HG02623 (cell line): ENCODE data around the gene RTCB.
A peak's percentile ranks its signal among the peaks of the same experiment; 100 is the strongest.

Experiments
- ATAC-seq: cut with Tn5 transposase; IDR thresholded peaks from one replicate; pipeline ENCODE4 v1.9.1; 2021; ENCODE audit warnings: moderate library complexity; ENCODE audit not compliant: unreplicated experiment

RTCB gene

GRCh38 chr22:32411829-32412592, at the start of gene RTCB:
Gene RTCB (minus strand): TSS chr22:32412247. CDS start chr22:32412156, 91 bp downstream.
- ATAC-seq: peak; percentile 60

DNA sequence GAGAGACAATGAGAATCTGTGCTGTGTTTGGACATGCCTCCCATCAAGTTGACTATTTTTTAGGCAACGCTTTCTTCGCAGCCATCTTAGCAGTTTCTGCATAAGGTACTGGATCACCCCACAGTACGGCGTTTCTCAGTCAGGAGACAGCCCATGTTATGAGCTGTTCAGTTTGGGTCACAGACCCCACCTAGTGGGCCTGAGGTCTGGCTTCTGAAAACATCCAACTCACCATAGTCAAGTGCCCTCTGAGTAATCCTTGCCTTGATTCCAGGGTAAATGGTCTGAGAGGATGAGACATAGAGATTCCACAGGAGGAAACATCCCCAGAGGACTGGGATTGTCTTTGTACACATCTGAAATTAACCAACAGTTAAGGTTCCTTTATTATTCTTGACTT, 45.0 kb upstream of the RTCB start:
- ATAC-seq: no peak

DNA sequence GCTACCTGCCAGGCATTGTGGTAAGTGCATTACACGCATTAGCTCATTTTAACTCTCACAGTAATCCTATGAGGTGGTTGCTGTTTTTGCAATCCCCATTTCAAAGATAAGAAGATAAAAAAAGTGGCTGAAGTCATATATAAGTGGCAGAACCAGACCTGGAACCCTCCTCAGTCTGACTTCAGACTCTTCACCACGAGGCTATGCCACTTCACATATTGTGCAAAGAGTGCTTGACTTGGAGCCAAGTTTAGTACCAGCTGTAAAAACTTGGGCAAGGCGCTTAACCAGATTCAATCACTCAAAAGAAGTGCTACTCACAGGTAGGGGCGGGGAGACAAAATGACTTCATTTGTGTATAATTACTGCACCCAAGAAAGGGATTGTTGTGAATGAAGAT, 36.9 kb upstream of the RTCB start:
- ATAC-seq: no peak

DNA sequence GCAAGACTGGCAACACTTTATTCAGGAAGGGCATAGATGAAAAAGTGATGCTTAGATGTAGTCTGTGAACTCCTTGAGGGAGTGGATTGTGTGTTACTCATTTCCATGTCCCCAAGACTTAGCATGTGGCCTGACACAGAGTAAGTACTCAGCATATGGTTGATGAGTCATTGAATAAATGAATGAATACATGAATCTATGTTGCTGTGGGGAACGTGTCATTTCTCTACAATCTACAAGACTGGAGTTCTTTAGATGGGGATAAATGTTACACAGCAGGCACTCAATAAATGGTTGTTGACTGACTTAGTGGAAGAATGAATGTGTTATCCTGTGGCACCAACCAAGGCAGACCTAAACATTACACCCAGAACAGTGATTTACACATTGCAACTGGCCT, 34.3 kb upstream of the RTCB start:
- no peak for ATAC-seq

DNA sequence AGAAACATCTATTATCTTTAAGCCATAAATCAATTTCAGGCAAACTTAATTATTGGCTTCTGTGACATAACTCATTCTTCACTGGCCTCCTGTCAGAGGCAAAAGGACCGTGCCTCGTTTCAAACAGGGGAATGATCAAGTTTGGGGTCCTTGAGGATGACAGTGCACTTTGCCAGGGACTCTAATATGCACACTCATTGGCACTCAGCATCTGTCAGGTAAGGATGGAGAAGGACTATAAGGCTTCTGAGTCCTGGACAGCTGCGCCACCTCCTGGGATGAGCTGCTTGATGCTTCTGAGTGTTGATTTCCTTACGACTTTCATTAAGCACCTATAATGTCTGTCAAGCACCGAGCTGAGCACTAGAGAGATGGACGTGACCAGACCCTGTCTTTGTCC, 32.0 kb upstream of the RTCB start:
- no peak for ATAC-seq

DNA sequence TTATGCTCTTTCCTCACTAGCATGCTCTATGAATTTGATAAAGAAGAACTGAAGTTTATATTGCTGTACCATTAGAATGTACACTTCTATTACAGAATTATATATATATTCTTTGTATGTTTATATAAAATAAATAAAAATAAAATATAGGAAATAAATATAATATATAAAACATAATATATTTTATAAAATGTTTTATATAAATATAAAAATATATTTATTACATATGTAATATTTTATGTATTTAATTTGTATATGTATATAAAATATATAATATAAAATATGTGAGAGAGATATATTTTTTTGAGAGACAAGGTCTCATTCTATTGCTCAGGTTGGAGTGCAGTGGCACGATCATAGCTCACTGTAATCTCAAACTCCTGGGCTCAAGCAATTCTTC, 18.3 kb upstream of the RTCB start:
- no peak for ATAC-seq

- ATAC-seq: no peak
These were observed 14.8 kb upstream of the RTCB start for GRCh38 chr22:32426881-32427280.

DNA sequence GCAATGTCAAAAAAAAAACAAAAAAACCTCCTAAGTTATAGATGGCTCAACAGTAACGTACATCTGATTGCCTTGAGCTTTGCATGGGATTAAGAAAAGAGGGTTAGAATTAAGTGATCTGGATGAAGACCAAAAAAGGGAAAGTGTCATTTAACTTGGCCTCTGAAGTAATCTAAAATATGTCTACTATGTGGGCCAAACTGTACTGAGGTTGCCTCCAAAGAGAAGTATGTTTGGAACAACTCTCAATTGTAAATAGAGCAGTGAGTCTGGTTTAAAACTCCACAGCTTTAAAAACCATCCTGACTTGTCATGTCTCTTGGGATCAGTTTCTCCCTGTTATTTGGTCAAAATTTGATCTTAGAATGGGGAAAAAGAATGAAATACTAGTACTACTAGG, 11.6 kb upstream of the RTCB start:
- no peak for ATAC-seq

DNA sequence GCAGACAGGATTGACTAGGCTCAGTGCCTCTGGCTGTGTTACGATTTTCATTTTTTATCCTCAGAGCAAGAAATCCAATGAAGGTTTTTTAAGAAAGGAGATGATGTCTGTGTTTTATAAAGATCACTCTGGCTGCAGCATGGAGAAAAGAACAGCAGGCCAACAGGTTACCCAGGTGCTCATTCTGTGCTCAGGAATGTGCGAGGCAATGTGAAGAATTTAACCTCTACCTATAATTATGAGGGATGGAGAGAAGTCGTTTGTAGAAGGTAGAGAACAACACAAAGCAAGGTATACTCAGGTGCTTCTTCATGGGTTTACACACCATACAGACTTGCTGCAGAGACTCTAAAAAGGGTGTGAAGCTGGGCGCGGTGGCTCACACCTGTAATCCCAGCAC, 10.0 kb upstream of the RTCB start:
- ATAC-seq: no peak

DNA sequence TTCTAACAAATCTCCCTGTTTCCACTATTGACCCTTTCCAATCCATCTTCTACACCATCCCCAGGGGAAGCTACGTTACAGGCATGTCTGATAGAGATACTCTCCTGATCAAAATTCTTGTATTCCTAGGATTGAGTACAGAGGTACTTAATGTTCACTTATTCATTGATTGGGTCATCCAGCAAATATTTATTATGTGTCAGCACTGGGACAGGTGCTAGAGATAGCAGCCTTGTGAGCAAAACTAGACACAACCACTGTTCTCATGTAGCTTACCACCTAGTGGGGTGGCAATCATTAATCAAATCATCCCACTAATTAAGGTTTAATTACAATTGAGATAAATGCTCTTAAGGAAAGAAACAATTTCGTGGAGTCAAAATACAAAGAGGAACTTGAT, 9.4 kb upstream of the RTCB start:
- ATAC-seq: no peak

GRCh38 chr22:32417906-32418305, 5.9 kb upstream of the RTCB start:
- ATAC-seq: no peak

- ATAC-seq: no peak
These were observed 4.6 kb upstream of the RTCB start for GRCh38 chr22:32416556-32417085.

- ATAC-seq: no peak
These were observed 2.1 kb upstream of the RTCB start for GRCh38 chr22:32414191-32414590.

DNA sequence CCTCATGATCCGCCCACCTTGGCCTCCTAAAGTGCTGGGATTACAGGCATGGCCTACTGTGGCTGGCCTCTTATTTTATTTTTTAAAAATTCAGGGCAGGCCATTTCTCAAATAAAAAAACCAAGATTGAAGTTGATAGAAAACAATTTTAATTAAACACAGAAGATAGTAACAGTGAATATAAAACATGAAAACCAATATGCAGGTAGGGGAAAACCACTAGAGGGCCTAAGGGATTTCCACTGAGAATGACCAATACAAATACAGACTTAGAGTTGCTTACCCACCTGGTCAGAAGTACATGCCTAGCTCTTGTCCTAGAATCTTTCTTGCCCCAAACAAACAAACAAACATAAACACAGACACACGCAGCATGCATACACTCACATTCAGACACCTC, 1.7 kb upstream of the RTCB start:
- no peak for ATAC-seq

DNA sequence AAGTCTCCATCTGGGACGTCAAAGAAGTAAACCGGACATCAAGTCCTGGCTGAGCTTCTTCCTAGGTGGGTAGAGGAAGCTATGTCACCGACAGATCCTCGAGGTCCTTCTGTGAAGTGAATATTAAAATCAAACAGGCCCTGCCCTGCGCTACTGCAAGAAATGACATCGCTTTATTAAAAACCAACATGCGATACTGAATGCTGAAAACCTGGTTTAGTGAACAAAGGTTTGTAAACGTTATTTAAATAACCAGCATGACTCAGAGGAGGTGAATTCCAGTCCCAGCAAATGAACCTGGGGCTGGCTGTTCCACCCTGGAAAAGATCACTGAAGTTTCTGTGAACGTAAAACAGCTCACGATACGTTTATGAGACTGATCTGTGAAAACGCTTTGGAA, 645 bp downstream of the RTCB start:
- ATAC-seq: no peak

DNA sequence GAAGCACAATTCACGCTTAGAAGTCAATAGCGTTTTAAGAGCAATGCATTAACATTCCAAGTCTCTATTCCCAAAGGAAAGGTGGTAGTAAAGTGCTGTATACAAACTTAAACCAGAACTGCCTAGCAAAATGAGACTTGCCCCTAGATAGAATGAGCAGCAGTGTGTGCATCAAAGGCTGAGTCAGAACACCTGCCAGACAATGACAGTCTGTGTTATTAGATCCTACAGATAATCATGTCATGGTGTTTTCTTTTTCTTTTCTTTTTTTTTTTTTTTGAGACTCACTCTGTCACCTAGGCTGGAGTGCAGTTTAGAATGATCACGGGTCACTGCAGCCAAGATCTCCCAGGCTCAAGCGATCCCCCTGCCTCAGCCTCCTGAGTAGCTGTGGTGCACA, 1.6 kb downstream of the RTCB start:
- no peak for ATAC-seq

DNA sequence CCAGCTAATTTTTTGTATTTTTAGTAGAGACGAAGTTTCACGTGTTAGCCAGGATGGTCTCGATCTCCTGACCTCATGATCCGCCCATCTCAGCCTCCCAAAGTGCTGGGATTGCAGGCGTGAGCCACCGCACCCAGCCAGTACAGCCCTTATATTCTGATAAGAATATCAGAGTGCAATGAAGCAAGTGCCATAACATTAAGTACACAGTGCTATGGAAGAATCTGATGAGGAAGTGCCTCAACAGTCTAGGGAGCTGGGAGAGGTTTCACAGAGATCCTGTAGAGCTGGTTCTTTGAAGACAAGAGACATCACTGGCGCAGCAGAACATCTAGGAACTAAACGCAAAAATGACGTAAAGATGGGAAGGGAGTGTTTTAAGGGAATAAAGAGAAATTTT, 2.1 kb downstream of the RTCB start:
- no peak for ATAC-seq

GRCh38 chr22:32407936-32408335, 4.1 kb downstream of the RTCB start:
- ATAC-seq: no peak

- ATAC-seq: no peak
These were observed 4.7 kb downstream of the RTCB start for GRCh38 chr22:32407312-32407711.

DNA sequence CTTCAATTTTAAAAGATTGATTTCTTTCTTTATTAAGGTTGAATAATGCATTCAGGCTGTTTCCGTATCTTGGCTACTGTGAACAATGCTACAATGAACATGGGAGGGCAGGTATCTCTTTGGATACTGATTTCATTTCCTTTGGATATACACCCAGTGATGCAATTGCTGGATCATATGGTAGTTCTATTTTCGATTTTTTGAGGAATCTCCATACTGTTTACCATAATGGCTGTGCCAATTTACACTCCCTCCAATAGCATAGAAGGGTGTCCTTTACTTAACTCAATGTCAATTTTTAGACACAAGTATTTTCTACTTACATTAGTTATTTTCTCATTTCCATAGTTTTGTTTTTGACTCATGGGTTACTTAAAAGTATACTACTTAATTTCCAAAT, 8.0 kb downstream of the RTCB start:
- no peak for ATAC-seq

DNA sequence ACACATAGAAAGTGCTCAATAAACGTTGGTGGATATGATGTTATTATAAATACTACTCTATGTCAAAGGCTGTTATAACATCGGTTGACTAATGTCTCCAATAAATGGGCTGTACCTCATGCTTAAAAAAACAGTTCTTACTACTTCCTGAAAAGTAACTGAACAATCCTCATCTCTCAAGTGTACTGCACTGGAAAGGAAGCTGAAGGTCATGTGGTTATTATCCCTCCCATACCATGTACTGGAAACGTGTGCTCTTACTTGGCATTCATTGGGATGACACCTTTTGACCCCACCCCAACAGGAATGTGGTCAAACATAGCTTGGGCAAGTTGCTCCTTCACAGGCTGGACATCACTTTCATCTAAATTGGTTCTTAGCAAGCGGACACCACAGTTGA, 10.6 kb downstream of the RTCB start:
- no peak for ATAC-seq

DNA sequence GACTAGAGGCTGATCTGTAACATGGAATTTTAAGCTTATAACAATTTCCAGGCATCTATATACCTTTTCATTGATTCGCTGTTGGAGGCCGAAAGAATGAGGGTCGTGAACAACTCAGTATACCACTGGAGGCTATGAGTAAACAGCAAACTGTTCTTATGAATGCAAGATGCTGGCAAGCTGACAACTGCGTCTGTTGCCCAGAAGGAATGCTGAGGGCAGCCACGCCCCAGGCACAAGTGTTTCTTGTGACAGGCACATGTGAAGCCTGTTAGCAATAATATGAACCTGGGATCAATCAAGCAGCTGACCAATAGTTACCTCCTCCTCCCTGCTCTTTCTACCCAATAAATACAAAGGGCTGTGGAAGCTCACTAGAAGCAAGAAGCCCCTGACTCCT, 15.3 kb downstream of the RTCB start:
- no peak for ATAC-seq

GRCh38 chr22:32396255-32396654, 15.8 kb downstream of the RTCB start:
- ATAC-seq: no peak
